Prostate gland (tissue), 2 donors: ENCODE results near the gene MYO18B. TPM values are rescaled to one million over a fixed set of nuclear protein-coding genes. Genes with fewer than 3 reads are reported as not detected.

Source experiments
- DNase-seq: peaks from one replicate; pipeline ENCODE4 v3.0.0-alpha.2; 2019; ENCODE audit warnings: low spot score
- H3K27ac ChIP-seq, 2 donors: fragments of 200-600 bp; sonication (generic); 2 replicates each; pipeline ENCODE4 v1.5.1; 2017 to 2019
- H3K27me3 ChIP-seq: fragments of 200-600 bp; sonication (generic); replicated peaks from 2 replicates; pipeline ENCODE4 v1.5.1; 2019; ENCODE audit not compliant: insufficient read depth
- H3K36me3 ChIP-seq, 2 donors: fragments of 200-600 bp; sonication (generic); 1 replicate in 1 of 2; 2 replicates in 1 of 2; pipeline versions ENCODE4 v1.5.1 to v1.8.1; 2017 to 2019
- H3K4me1 ChIP-seq: fragments of 200-600 bp; sonication (generic); replicated peaks from 2 replicates; pipeline ENCODE4 v1.5.1; 2019
- H3K4me3 ChIP-seq, 2 donors: fragments of 200-600 bp; sonication (generic); 2 replicates each; pipeline ENCODE4 v1.5.1; 2017 to 2019
- H3K9me3 ChIP-seq: fragments of 200-600 bp; sonication (generic); 2 replicates; pipeline ENCODE4 v1.5.1; 2017
- CTCF ChIP-seq, 4 experiments: fragments of 200-600 bp in 2 of 4; fragments of 450-650 bp in 2 of 4; sonication (generic) in 2 of 4; IDR thresholded peaks; 1 replicate in 3 of 4; 2 replicates in 1 of 4; pipeline ENCODE4 v1.5.1; 2016 to 2019; ENCODE audit warnings: antibody characterized with exemption in 4 of 4, mild to moderate bottlenecking in 2 of 4, moderate library complexity in 2 of 4
- POLR2A ChIP-seq: fragments of 450-650 bp; IDR thresholded peaks from one replicate; pipeline ENCODE4 v1.6.1; 2016; ENCODE audit warnings: antibody characterized with exemption, mild to moderate bottlenecking
- POLR2AphosphoS5 ChIP-seq: sonication (generic); formaldehyde crosslinking; IDR thresholded peaks from one replicate; pipeline ENCODE4 v1.6.1; 2017; ENCODE audit warnings: antibody characterized with exemption
- WGBS: methylation state at CpG from one replicate; pipeline ENCODE4 v1.1.5; 2018; 5-methylcytosine and 5-hydroxymethylcytosine counted together
- intact Hi-C: fragments of 100-400 bp; cut with DNase I; formaldehyde crosslinking; loops from one replicate; pipeline ENCODE4 v1.14.2; 2022
- total RNA-seq, 2 donors: library from RNA; depleted of rRNA; stranded (reverse); fragments of >200 nt; gene quantifications; one replicate each; pipeline ENCODE4 v1.1.0, GENCODE V29; 2016

The MYO18B gene
- total RNA-seq, 2 donors from 2014 or later: 3.1 to 7.1 TPM

- H3K27ac ChIP-seq: no peak overlapping the region
- intact Hi-C loops: no loop called here
- TF ChIP-seq POLR2AphosphoS5: no peak
- no peak for TF ChIP-seq POLR2A
- TF ChIP-seq CTCF (IDR thresholded peaks at IDR 0.05): no peak
- 79% methylated on average over 24 of the region's 24 CpGs for WGBS
- no peak for DNase-seq
- no peaks in the 10 kb centered on the region for H3K27me3 ChIP-seq
- H3K4me1 ChIP-seq: no peaks in the 10 kb centered on the region
- no peaks in the 10 kb centered on the region for H3K36me3 ChIP-seq
- no peak overlapping the region for H3K4me3 ChIP-seq
- no peaks in the 10 kb centered on the region for H3K9me3 ChIP-seq
These were observed 12.7 kb downstream of the MYO18B start for GRCh38 chr22:25754527-25755202.

GRCh38 chr22:25757686-25758085 is 15.7 kb downstream of the MYO18B start:
- no peak overlapping the region for H3K4me3 ChIP-seq
- no peaks in the 10 kb centered on the region for H3K36me3 ChIP-seq
- no peak for DNase-seq
- H3K27me3 ChIP-seq: no peaks in the 10 kb centered on the region
- intact Hi-C loops: no loop called here
- no peak for TF ChIP-seq POLR2A
- TF ChIP-seq CTCF (IDR thresholded peaks at IDR 0.05): no peak
- TF ChIP-seq POLR2AphosphoS5: no peak
- 70% methylated on average over 3 of the region's 3 CpGs for WGBS
- no peaks in the 10 kb centered on the region for H3K9me3 ChIP-seq
- H3K27ac ChIP-seq: no peak overlapping the region
- no peaks in the 10 kb centered on the region for H3K4me1 ChIP-seq

GRCh38 chr22:25758316-25758715 is 16.3 kb downstream of the MYO18B start:
- H3K4me1 ChIP-seq: no peaks in the 10 kb centered on the region
- DNase-seq: no peak
- no peak overlapping the region for H3K4me3 ChIP-seq
- no peak for TF ChIP-seq POLR2A
- TF ChIP-seq POLR2AphosphoS5: no peak
- TF ChIP-seq CTCF (IDR thresholded peaks at IDR 0.05): no peak
- 89% methylated on average over 8 of the region's 8 CpGs for WGBS
- no peak overlapping the region for H3K27ac ChIP-seq
- no peaks in the 10 kb centered on the region for H3K27me3 ChIP-seq
- intact Hi-C loops: no loop called here
- no peaks in the 10 kb centered on the region for H3K9me3 ChIP-seq
- H3K36me3 ChIP-seq: no peaks in the 10 kb centered on the region

GRCh38 chr22:25759825-25760231 is 17.8 kb downstream of the MYO18B start:
- intact Hi-C loops: no loop called here
- H3K9me3 ChIP-seq: no peaks in the 10 kb centered on the region
- DNase-seq: no peak
- H3K4me3 ChIP-seq: no peak overlapping the region
- WGBS: 68% methylated on average over 5 of the region's 5 CpGs
- H3K36me3 ChIP-seq: no peaks in the 10 kb centered on the region
- H3K27me3 ChIP-seq: no peaks in the 10 kb centered on the region
- no peak for TF ChIP-seq CTCF (IDR thresholded peaks at IDR 0.05)
- no peak for TF ChIP-seq POLR2AphosphoS5
- TF ChIP-seq POLR2A: no peak
- no peaks in the 10 kb centered on the region for H3K4me1 ChIP-seq
- no peak overlapping the region for H3K27ac ChIP-seq

- intact Hi-C loops: no loop called here
- Histone ChIP-seq H3K9me3 (no peaks in the 10 kb centered on the region), H3K4me1 (no peaks in the 10 kb centered on the region), H3K4me3 (no peak overlapping the region), H3K27me3 (no peaks in the 10 kb centered on the region), H3K36me3 (no peaks in the 10 kb centered on the region), H3K27ac (no peak overlapping the region)
- no peak for DNase-seq
- WGBS: 54% methylated on average over 2 of the region's 2 CpGs
- no peak for TF ChIP-seq CTCF (IDR thresholded peaks at IDR 0.05)
- TF ChIP-seq POLR2AphosphoS5: no peak
- no peak for TF ChIP-seq POLR2A
These were observed 18.3 kb downstream of the MYO18B start for GRCh38 chr22:25760294-25760693.
